A549 (cell line): ENCODE measurements around the gene TRAK1. TPM values are rescaled to one million over a fixed set of nuclear protein-coding genes. Genes with fewer than 3 reads are reported as not detected.

Experiments
- ATAC-seq, 2 experiments: fragments of 200-7000 bp in 1 of 2; fragments of >200 bp in 1 of 2; cut with Nextera tagmentation in 1 of 2; cut with Tn5 transposase in 1 of 2; 3 replicates each; pipeline versions ENCODE4 v1.8.0 to v1.9.1; 2018 to 2020; ENCODE audit warnings: mild to moderate bottlenecking in 1 of 2, moderate library complexity in 1 of 2
- CTCF ChIA-PET: fragments of 300-600 bp; sonication (Branson Sonifier 250); formaldehyde crosslinking; extraction: SDS; loops from one replicate; lab custom pipeline; 2021; ENCODE audit warnings: antibody characterized with exemption, inconsistent platforms; lab: Yijun Ruan, JAX
- POLR2A ChIA-PET: fragments of 350-600 bp; formaldehyde crosslinking; extraction: SDS; loops from one replicate; lab custom pipeline; 2021; ENCODE audit warnings: antibody characterized with exemption, inconsistent platforms; lab: Yijun Ruan, JAX
- DNase-seq, 2 experiments: peaks; one replicate each; pipeline versions ENCODE4 v3.0.0 to v3.0.0-alpha.2; 2011 to 2016; ENCODE audit warnings: low read depth in 1 of 2, low spot score in 1 of 2
- FAIRE-seq: peaks from 2 replicates; lab custom pipeline; 2011; peaks lifted over from hg19 to GRCh38; lab: Jason Lieb, UNC
- H3K27ac ChIP-seq, 2 experiments: fragments of >200 bp; sonication (Bioruptor Twin); formaldehyde crosslinking; 3 replicates each; pipeline ENCODE4 v1.5.1; 2016 to 2017
- H3K4me1 ChIP-seq: fragments of >200 bp; sonication (Bioruptor Twin); formaldehyde crosslinking; 3 replicates; pipeline ENCODE4 v1.6.1; 2016
- H3K4me2 ChIP-seq: fragments of >200 bp; sonication (Bioruptor Twin); formaldehyde crosslinking; 3 replicates; pipeline ENCODE4 v1.6.1; 2016
- H3K4me3 ChIP-seq: fragments of >200 bp; sonication (Bioruptor Twin); formaldehyde crosslinking; 3 replicates; pipeline ENCODE4 v1.5.1; 2016
- H3K9me3 ChIP-seq: fragments of >200 bp; sonication (Bioruptor Twin); formaldehyde crosslinking; 3 replicates; pipeline ENCODE4 v1.6.1; 2016
- BHLHE40 ChIP-seq: IDR thresholded peaks from 2 replicates; pipeline ENCODE4 v1.6.1; 2012; ENCODE audit warnings: low read depth, low read length, inconsistent platforms
- CEBPB ChIP-seq, 2 experiments: fragments of >200 bp in 1 of 2; sonication (Bioruptor Twin) in 1 of 2; formaldehyde crosslinking in 1 of 2; IDR thresholded peaks; 2 replicates each; pipeline ENCODE4 v1.6.1; 2012 to 2016
- CTCF ChIP-seq: fragments of >200 bp; sonication (Bioruptor Twin); formaldehyde crosslinking; IDR thresholded peaks from 3 replicates; pipeline ENCODE4 v1.5.1; 2016
- FOSL2 ChIP-seq, 2 experiments: fragments of 450-650 bp in 1 of 2; fragments of >200 bp in 1 of 2; sonication (Bioruptor Twin) in 1 of 2; formaldehyde crosslinking; IDR thresholded peaks; 2 replicates each; pipeline versions ENCODE4 v1.5.0 to v1.6.1; 2016 to 2020; ENCODE audit warnings: mild to moderate bottlenecking in 1 of 2, moderate library complexity in 1 of 2
- HEYL ChIP-seq: fragments of 250-450 bp; sonication (Bioruptor Pico); IDR thresholded peaks from 2 replicates; pipeline ENCODE4 v1.8.0; 2021; ENCODE audit warnings: mild to moderate bottlenecking, moderate library complexity
- JUNB ChIP-seq: fragments of >200 bp; sonication (Bioruptor Twin); formaldehyde crosslinking; IDR thresholded peaks from 2 replicates; pipeline ENCODE4 v1.6.1; 2016
- KDM1A ChIP-seq: fragments of 200-600 bp; sonication (generic); IDR thresholded peaks from 2 replicates; pipeline ENCODE4 v1.6.1; 2016; ENCODE audit warnings: low read depth, mild to moderate bottlenecking
- KDM5A ChIP-seq: fragments of 200-600 bp; sonication (generic); IDR thresholded peaks from 2 replicates; pipeline ENCODE4 v1.6.1; 2016; ENCODE audit warnings: antibody characterized with exemption, mild to moderate bottlenecking
- MYC ChIP-seq: IDR thresholded peaks from 2 replicates; pipeline ENCODE4 v1.6.1; 2012; ENCODE audit warnings: mild to moderate bottlenecking, inconsistent platforms, low read length, improper control_type of control experiment, borderline replicate concordance
- NR3C1 ChIP-seq: fragments of >200 bp; sonication (Bioruptor Twin); formaldehyde crosslinking; IDR thresholded peaks from 3 replicates; pipeline ENCODE4 v1.6.1; 2017
- POLR2AphosphoS2 ChIP-seq: conservative IDR thresholded peaks from 2 replicates; pipeline ENCODE4 v1.6.1; 2012; ENCODE audit warnings: low read length, improper control_type of control experiment, inconsistent platforms
- REST ChIP-seq: fragments of 200-600 bp; sonication (generic); IDR thresholded peaks from 2 replicates; pipeline ENCODE4 v1.6.1; 2016; ENCODE audit warnings: antibody characterized with exemption, mild to moderate bottlenecking, moderate library complexity
- RFX5 ChIP-seq: fragments of 450-650 bp; IDR thresholded peaks from 2 replicates; pipeline ENCODE4 v1.7.1; 2014; ENCODE audit warnings: antibody characterized with exemption, mild to moderate bottlenecking, moderate library complexity
- USF2 ChIP-seq: fragments of 450-650 bp; IDR thresholded peaks from 2 replicates; pipeline ENCODE4 v1.6.1; 2014; ENCODE audit warnings: antibody characterized with exemption
- ZSCAN20 ChIP-seq: fragments of 250-450 bp; sonication (Bioruptor Pico); IDR thresholded peaks from 2 replicates; pipeline ENCODE4 v1.8.0; 2022; ENCODE audit warnings: mild to moderate bottlenecking, moderate library complexity
- WGBS: methylation state at CpG from one replicate; pipeline ENCODE4 v1.1.6; 2017; ENCODE audit errors: missing lambda C conversion rate; 5-methylcytosine and 5-hydroxymethylcytosine counted together
- polyA plus RNA-seq, 4 experiments: library from polyadenylated mRNA; depleted of rRNA in 3 of 4; stranded (reverse); fragments of >200 nt; fragmentation: RNase III in 1 of 4; extraction: RNeasy Plus Mini Kit Qiagen cat#74134 plus additional on column Dnase treatment in 1 of 4; gene quantifications; 2 replicates in 3 of 4; 3 replicates in 1 of 4; pipeline ENCODE4 v1.2.3, GENCODE V29; 2011 to 2017
- TF ChIP-seq, protein P1 (sequence below): fragments of 250-450 bp; sonication (Bioruptor Pico); IDR thresholded peaks from 2 replicates; pipeline ENCODE4 v1.5.0; 2020; ENCODE audit warnings: low read depth, mild to moderate bottlenecking, moderate library complexity
- TF ChIP-seq, protein P2 (sequence below): fragments of 250-450 bp; sonication (Bioruptor Pico); IDR thresholded peaks from 2 replicates; pipeline ENCODE4 v1.5.0; 2021; ENCODE audit warnings: mild to moderate bottlenecking, moderate library complexity, borderline replicate concordance
- TF ChIP-seq, protein P3 (sequence below): IDR thresholded peaks from 2 replicates; pipeline ENCODE4 v1.6.1; 2012

Gene TRAK1
- polyA plus RNA-seq, 2 of the 4 experiments (the other 2 are of a cell fraction) = 12.2 to 22.3 TPM

DNA sequence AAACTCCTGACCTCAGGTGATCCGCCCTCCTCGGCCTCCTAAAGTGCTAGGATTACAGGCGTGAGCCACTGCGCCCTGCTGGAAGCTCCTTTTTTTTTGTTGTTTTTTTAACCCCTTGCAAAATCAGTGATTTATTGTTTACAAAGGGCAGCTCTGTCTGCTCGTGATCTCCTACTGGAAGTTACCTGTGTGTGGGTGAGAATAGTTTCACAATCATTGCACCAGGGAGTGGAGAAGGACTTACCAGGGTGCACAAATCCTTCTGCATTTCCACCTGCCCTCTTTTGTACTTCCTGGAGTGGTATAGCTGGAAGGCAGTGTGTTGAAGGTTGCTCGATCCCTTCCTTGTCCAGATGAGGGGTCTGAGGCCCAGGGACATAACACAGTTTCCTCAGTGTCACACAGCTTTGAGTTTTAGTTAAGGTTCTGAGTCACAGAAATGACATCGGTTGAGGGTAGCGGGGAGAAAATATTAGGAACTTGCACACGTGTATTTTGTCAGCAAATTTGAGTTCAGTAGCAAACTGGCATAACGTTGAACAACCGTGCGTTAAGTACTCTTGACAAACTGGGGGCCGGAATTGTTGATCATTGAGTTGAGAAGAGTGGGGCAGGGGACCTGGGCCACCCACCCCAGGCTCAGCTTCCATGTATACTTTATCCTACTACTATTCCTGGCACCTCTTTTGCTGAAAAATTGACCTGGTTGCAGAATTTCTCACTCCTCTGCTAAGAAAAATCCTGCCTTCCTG, 11.3 kb upstream of the TRAK1 start:
- Histone ChIP-seq H3K4me3 (no peak overlapping the region), H3K27ac (peak overlapping the region; percentile 55 to 78), H3K4me2 (peak overlapping the region; percentile 79), H3K9me3 (peaks cover 17% of the 10 kb centered on the region; the same call in 1 of the 3 replicates), H3K4me1 (peaks cover 31% of the 10 kb centered on the region)
- TF ChIP-seq MYC = no peak
- TF ChIP-seq CEBPB (IDR thresholded peaks at IDR 0.05) = peak; percentile 49 to 51; a peak in 2 of 4 replicates
- no peak for TF ChIP-seq POLR2AphosphoS2
- TF ChIP-seq, protein P1, sequence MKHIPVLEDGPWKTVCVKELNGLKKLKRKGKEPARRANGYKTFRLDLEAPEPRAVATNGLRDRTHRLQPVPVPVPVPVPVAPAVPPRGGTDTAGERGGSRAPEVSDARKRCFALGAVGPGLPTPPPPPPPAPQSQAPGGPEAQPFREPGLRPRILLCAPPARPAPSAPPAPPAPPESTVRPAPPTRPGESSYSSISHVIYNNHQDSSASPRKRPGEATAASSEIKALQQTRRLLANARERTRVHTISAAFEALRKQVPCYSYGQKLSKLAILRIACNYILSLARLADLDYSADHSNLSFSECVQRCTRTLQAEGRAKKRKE (CRISPR knock-in tag) = no peak
- no peak for TF ChIP-seq RFX5
- TF ChIP-seq, protein P2, sequence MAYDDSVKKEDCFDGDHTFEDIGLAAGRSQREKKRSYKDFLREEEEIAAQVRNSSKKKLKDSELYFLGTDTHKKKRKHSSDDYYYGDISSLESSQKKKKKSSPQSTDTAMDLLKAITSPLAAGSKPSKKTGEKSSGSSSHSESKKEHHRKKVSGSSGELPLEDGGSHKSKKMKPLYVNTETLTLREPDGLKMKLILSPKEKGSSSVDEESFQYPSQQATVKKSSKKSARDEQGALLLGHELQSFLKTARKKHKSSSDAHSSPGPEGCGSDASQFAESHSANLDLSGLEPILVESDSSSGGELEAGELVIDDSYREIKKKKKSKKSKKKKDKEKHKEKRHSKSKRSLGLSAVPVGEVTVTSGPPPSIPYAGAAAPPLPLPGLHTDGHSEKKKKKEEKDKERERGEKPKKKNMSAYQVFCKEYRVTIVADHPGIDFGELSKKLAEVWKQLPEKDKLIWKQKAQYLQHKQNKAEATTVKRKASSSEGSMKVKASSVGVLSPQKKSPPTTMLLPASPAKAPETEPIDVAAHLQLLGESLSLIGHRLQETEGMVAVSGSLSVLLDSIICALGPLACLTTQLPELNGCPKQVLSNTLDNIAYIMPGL (CRISPR knock-in tag) = no peak
- no peak for TF ChIP-seq JUNB
- TF ChIP-seq CTCF = no peak
- CTCF ChIA-PET = interaction anchor here (1.5 to 2.2 kb wide), 3 partner anchors 19 to 65 kb away, joined by 3 to 12 read pairs (median 6); no protein-coding TSS in a partner anchor
- POLR2A ChIA-PET = interaction anchor here (1.0 kb wide), 1 partner anchor 37 kb away, joined by 3 read pairs; no protein-coding TSS in a partner anchor
- no peak for FAIRE-seq
- 43% methylated on average over 13 of the region's 13 CpGs for WGBS
- peak; percentile 61 to 70 for ATAC-seq
- DNase-seq = peak in 1 of 2 experiments; percentile 31

- ChIA-PET CTCF (interaction anchor here (1.5 to 2.2 kb wide), 3 partner anchors 19 to 66 kb away, joined by 3 to 12 read pairs (median 6); no protein-coding TSS in a partner anchor), POLR2A (no interaction called here)
- WGBS = 15% methylated on average over 1 of the region's 1 CpG
- TF ChIP-seq JUNB (peak; percentile 31; the same call in 1 of the 2 replicates), NR3C1 (no peak), FOSL2 (IDR thresholded peaks at IDR 0.05) (no peak), FOSL2 (CRISPR knock-in tag; IDR thresholded peaks at IDR 0.05) (peak; percentile 63)
- ATAC-seq = peak; percentile 81 to 90; a peak in 5 of 6 replicates
- FAIRE-seq = no peak
- Histone ChIP-seq H3K27ac (peak overlapping the region; percentile 55 to 78), H3K4me1 (peaks cover 31% of the 10 kb centered on the region), H3K4me3 (no peak overlapping the region), H3K9me3 (peaks cover 17% of the 10 kb centered on the region; the same call in 1 of the 3 replicates), H3K4me2 (peak overlapping the region; percentile 79)
- peak; percentile 31 to 57 for DNase-seq
Observed at GRCh38 chr3:42080453-42080872, 10.7 kb upstream of the TRAK1 start.

DNA sequence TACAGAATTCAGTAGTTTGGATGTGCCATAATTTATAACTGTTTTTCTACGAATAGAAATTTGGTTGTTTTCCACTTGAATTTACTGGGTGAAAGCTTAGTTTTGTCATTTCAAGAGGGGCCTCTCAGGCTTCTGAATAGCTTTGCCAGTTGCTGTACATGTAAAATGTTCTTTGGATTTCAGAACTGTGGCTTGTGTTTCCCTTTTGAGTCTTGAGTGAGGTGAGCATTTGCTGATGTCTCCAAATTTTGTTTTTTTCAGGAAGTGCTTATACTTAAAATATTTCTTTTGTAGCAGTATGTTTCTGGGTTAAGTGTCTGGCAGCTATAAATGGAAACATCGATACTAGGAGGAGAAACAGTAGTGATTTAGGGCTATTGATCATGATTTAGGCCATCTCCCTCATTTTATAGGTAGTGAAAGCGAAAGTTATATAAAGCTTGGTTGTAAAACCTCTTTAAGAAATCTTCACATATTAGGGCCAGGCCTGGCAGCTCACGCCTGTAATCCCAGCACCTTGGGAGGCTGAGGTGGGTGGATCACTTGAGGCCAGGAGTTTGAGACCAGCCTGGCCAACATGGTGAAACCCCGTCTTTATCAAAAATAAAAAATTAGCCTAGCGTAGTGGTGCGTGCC, 9.2 kb upstream of the TRAK1 start:
- CTCF ChIA-PET = interaction anchor here (0.6 kb wide), 1 partner anchor 121 kb away, joined by 4 read pairs; no protein-coding TSS in a partner anchor
- Histone ChIP-seq H3K9me3 (peaks cover 12% of the 10 kb centered on the region; the same call in 1 of the 3 replicates), H3K27ac (0 out of 6 replicates have a peak overlapping the region, but pooled peaks of 1 of the 2 experiments have one; percentile 33), H3K4me2 (no peak overlapping the region), H3K4me3 (no peak overlapping the region), H3K4me1 (peaks cover 31% of the 10 kb centered on the region)
- POLR2A ChIA-PET = no interaction called here
- WGBS = 93% methylated on average over 6 of the region's 7 CpGs
- FAIRE-seq (no peak), DNase-seq (no peak), ATAC-seq (no peak)
- TF ChIP-seq HEYL (CRISPR knock-in tag) (no peak), REST (no peak), POLR2AphosphoS2 (no peak), KDM1A (no peak), USF2 (no peak), JUNB (no peak), BHLHE40 (no peak), KDM5A (no peak), ZSCAN20 (CRISPR knock-in tag) (no peak)
- TF ChIP-seq, protein P3, sequence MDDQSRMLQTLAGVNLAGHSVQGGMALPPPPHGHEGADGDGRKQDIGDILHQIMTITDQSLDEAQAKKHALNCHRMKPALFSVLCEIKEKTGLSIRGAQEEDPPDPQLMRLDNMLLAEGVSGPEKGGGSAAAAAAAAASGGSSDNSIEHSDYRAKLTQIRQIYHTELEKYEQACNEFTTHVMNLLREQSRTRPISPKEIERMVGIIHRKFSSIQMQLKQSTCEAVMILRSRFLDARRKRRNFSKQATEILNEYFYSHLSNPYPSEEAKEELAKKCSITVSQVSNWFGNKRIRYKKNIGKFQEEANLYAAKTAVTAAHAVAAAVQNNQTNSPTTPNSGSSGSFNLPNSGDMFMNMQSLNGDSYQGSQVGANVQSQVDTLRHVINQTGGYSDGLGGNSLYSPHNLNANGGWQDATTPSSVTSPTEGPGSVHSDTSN = no peak
